Measurements from ENCODE around the gene OPALIN. TPM values are rescaled to one million over a fixed set of nuclear protein-coding genes. Genes with fewer than 3 reads are reported as not detected.

The OPALIN gene
- total and polyA plus RNA-seq, 9 of the 15 experiments (the other 6 are each of a cell fraction or from before 2014, with no cell fraction given): not detected

Other genes starting within 250 kb of the OPALIN start
- 15.3 and 16.1 TPM in 2 replicates for gene ZNF518A, start 228.7 kb downstream of the OPALIN start, total RNA-seq (2014; rRNA removed)
- 30.0 and 32.8 TPM in 2 replicates for gene ZNF518A, start 228.7 kb downstream of the OPALIN start, total RNA-seq (2014; rRNA removed; fragmentation: Illumina TruSeq; extraction: Trizol)
- gene ZNF518A, start 228.7 kb downstream of the OPALIN start, total RNA-seq (2015; rRNA removed; fragmentation: Illumina TruSeq; extraction: Trizol): 25.9 and 28.9 TPM in 2 replicates
- 20.7 and 25.8 TPM in 2 replicates for gene ZNF518A, start 228.7 kb downstream of the OPALIN start, total RNA-seq (2021)
- gene ZNF518A, start 228.7 kb downstream of the OPALIN start, polyA plus RNA-seq (2011; rRNA removed): 17.5 and 20.8 TPM in 2 replicates
- gene ZNF518A, start 228.7 kb downstream of the OPALIN start, polyA plus RNA-seq (2014; fragmentation: Illumina TruSeq; extraction: Trizol): 15.7 and 17.4 TPM in 2 replicates
- gene ZNF518A, start 228.7 kb downstream of the OPALIN start, polyA plus RNA-seq (2014; fragmentation: Nextera tagmentation; extraction: Ambion mirVana): 10 to 100 TPM in 1 of 2 experiments, 1 to 10 TPM in 1; 6.3 to 11.4 TPM
- 10.9 and 11.9 TPM in 2 replicates for gene ZNF518A, start 228.7 kb downstream of the OPALIN start, polyA plus RNA-seq (2014; rRNA removed)
- not detected in 2 replicates for gene BLNK, start 87.4 kb downstream of the OPALIN start, total RNA-seq (2014; rRNA removed)
- not detected in 2 replicates for gene BLNK, start 87.4 kb downstream of the OPALIN start, total RNA-seq (2014; rRNA removed; fragmentation: Illumina TruSeq; extraction: Trizol)
- not detected in 2 replicates for gene BLNK, start 87.4 kb downstream of the OPALIN start, total RNA-seq (2015; rRNA removed; fragmentation: Illumina TruSeq; extraction: Trizol)
- gene BLNK, start 87.4 kb downstream of the OPALIN start, total RNA-seq (2021): 0.20 TPM in 1 of 2 replicates, not detected in the other
- gene BLNK, start 87.4 kb downstream of the OPALIN start, polyA plus RNA-seq (2011; rRNA removed): not detected in 2 replicates
- not detected in 2 replicates for gene BLNK, start 87.4 kb downstream of the OPALIN start, polyA plus RNA-seq (2014; fragmentation: Illumina TruSeq; extraction: Trizol)
- gene BLNK, start 87.4 kb downstream of the OPALIN start, polyA plus RNA-seq (2014; fragmentation: Nextera tagmentation; extraction: Ambion mirVana): not detected
- gene BLNK, start 87.4 kb downstream of the OPALIN start, polyA plus RNA-seq (2014; rRNA removed): not detected in 2 replicates
- gene DNTT, start 54.6 kb downstream of the OPALIN start, total RNA-seq (2014; rRNA removed): not detected in 2 replicates
- gene DNTT, start 54.6 kb downstream of the OPALIN start, total RNA-seq (2014; rRNA removed; fragmentation: Illumina TruSeq; extraction: Trizol): not detected in 2 replicates
- not detected in 2 replicates for gene DNTT, start 54.6 kb downstream of the OPALIN start, total RNA-seq (2015; rRNA removed; fragmentation: Illumina TruSeq; extraction: Trizol)
- not detected in 2 replicates for gene DNTT, start 54.6 kb downstream of the OPALIN start, total RNA-seq (2021)
- gene DNTT, start 54.6 kb downstream of the OPALIN start, polyA plus RNA-seq (2011; rRNA removed): not detected in 2 replicates
- not detected in 2 replicates for gene DNTT, start 54.6 kb downstream of the OPALIN start, polyA plus RNA-seq (2014; fragmentation: Illumina TruSeq; extraction: Trizol)
- not detected for gene DNTT, start 54.6 kb downstream of the OPALIN start, polyA plus RNA-seq (2014; fragmentation: Nextera tagmentation; extraction: Ambion mirVana)
- not detected in 2 replicates for gene DNTT, start 54.6 kb downstream of the OPALIN start, polyA plus RNA-seq (2014; rRNA removed)
- gene TLL2, start 154.9 kb upstream of the OPALIN start, total RNA-seq (2014; rRNA removed): not detected in 2 replicates
- gene TLL2, start 154.9 kb upstream of the OPALIN start, total RNA-seq (2014; rRNA removed; fragmentation: Illumina TruSeq; extraction: Trizol): not detected in 2 replicates
- not detected in 2 replicates for gene TLL2, start 154.9 kb upstream of the OPALIN start, total RNA-seq (2015; rRNA removed; fragmentation: Illumina TruSeq; extraction: Trizol)
- 0.09 TPM in 1 of 2 replicates, not detected in the other for gene TLL2, start 154.9 kb upstream of the OPALIN start, total RNA-seq (2021)
- gene TLL2, start 154.9 kb upstream of the OPALIN start, polyA plus RNA-seq (2011; rRNA removed): not detected in 2 replicates
- gene TLL2, start 154.9 kb upstream of the OPALIN start, polyA plus RNA-seq (2014; fragmentation: Illumina TruSeq; extraction: Trizol): not detected in 2 replicates
- not detected for gene TLL2, start 154.9 kb upstream of the OPALIN start, polyA plus RNA-seq (2014; fragmentation: Nextera tagmentation; extraction: Ambion mirVana)
- gene TLL2, start 154.9 kb upstream of the OPALIN start, polyA plus RNA-seq (2014; rRNA removed): not detected in 2 replicates
- 24.7 and 28.4 TPM in 2 replicates for gene TM9SF3, start 228.0 kb upstream of the OPALIN start, total RNA-seq (2014; rRNA removed)
- 60.0 and 70.8 TPM in 2 replicates for gene TM9SF3, start 228.0 kb upstream of the OPALIN start, total RNA-seq (2014; rRNA removed; fragmentation: Illumina TruSeq; extraction: Trizol)
- 33.5 and 36.5 TPM in 2 replicates for gene TM9SF3, start 228.0 kb upstream of the OPALIN start, total RNA-seq (2015; rRNA removed; fragmentation: Illumina TruSeq; extraction: Trizol)
- gene TM9SF3, start 228.0 kb upstream of the OPALIN start, total RNA-seq (2021): 56.5 and 63.1 TPM in 2 replicates
- gene TM9SF3, start 228.0 kb upstream of the OPALIN start, polyA plus RNA-seq (2011; rRNA removed): 29.6 and 42.4 TPM in 2 replicates
- 34.9 and 36.3 TPM in 2 replicates for gene TM9SF3, start 228.0 kb upstream of the OPALIN start, polyA plus RNA-seq (2014; fragmentation: Illumina TruSeq; extraction: Trizol)
- gene TM9SF3, start 228.0 kb upstream of the OPALIN start, polyA plus RNA-seq (2014; fragmentation: Nextera tagmentation; extraction: Ambion mirVana): 10 to 100 TPM; 16.1 to 17.3 TPM
- 24.7 and 25.0 TPM in 2 replicates for gene TM9SF3, start 228.0 kb upstream of the OPALIN start, polyA plus RNA-seq (2014; rRNA removed)

All from K562 (cell line).